OCI-LY7 (cell line): ENCODE results near the gene USP15. TPM values are rescaled to one million over a fixed set of nuclear protein-coding genes. Genes with fewer than 3 reads are reported as not detected.

Experiments used
- BruUV-seq: library from RNA; stranded (reverse); fragments of 400-500 nt; replicated peaks from 2 replicates; lab custom pipeline; 2021; lab: Mats Ljungman, UMichigan
- CTCF ChIA-PET: fragments of 300-600 bp; sonication (Branson Sonifier 250); formaldehyde crosslinking; loops from one replicate; lab custom pipeline; 2022; ENCODE audit warnings: antibody characterized with exemption; ENCODE audit not compliant: unreplicated experiment; lab: Charles Lee
- POLR2A ChIA-PET: fragments of 300-600 bp; sonication (Branson Sonifier 250); formaldehyde crosslinking; loops from one replicate; lab custom pipeline; 2022; ENCODE audit warnings: antibody characterized with exemption; lab: Charles Lee
- DNase-seq: peaks from one replicate; pipeline ENCODE4 v3.0.0-alpha.2; 2015; ENCODE audit warnings: low spot score
- H2AFZ ChIP-seq: fragments of 200-600 bp; sonication (generic), shearing (Covaris generic); 2 replicates; pipeline ENCODE4 v1.6.1; 2014; ENCODE audit warnings: mild to moderate bottlenecking, antibody characterized with exemption, low read length, moderate library complexity
- H3K27ac ChIP-seq: fragments of 200-600 bp; sonication (generic); 2 replicates; pipeline ENCODE4 v1.5.1; 2014; ENCODE audit warnings: mixed run types, low read depth, mild to moderate bottlenecking, moderate library complexity, low read length, inconsistent platforms; ENCODE audit not compliant: poor library complexity, severe bottlenecking
- H3K36me3 ChIP-seq: fragments of 200-600 bp; sonication (generic); 2 replicates; pipeline ENCODE4 v1.6.1; 2014; ENCODE audit warnings: mild to moderate bottlenecking, antibody characterized with exemption, low read length, moderate library complexity, mixed read lengths; ENCODE audit not compliant: insufficient read depth
- H3K4me1 ChIP-seq: fragments of 200-600 bp; sonication (generic); 2 replicates; pipeline ENCODE4 v1.5.1; 2014; ENCODE audit warnings: mild to moderate bottlenecking, low read length; ENCODE audit not compliant: insufficient read depth, poor library complexity, severe bottlenecking
- H3K4me2 ChIP-seq: fragments of 200-600 bp; sonication (generic); 2 replicates; pipeline ENCODE4 v1.6.1; 2014; ENCODE audit warnings: mild to moderate bottlenecking, low read length
- H3K4me3 ChIP-seq: fragments of 200-600 bp; sonication (generic); 2 replicates; pipeline ENCODE4 v1.5.1; 2014; ENCODE audit warnings: mild to moderate bottlenecking, low read depth, low read length; ENCODE audit not compliant: poor library complexity, severe bottlenecking
- H3K79me2 ChIP-seq: fragments of 200-600 bp; sonication (generic); 2 replicates; pipeline ENCODE4 v1.6.1; 2016; ENCODE audit warnings: low read depth, mild to moderate bottlenecking, low read length, moderate library complexity, mixed read lengths; ENCODE audit not compliant: insufficient read depth
- H3K9me2 ChIP-seq: fragments of 200-600 bp; sonication (generic); 2 replicates; pipeline ENCODE4 v1.6.1; 2016; ENCODE audit warnings: mild to moderate bottlenecking, low read length, mixed read lengths; ENCODE audit not compliant: insufficient read depth
- H3K9me3 ChIP-seq: fragments of 200-600 bp; sonication (generic); 2 replicates; pipeline ENCODE4 v1.6.1; 2014; ENCODE audit warnings: mild to moderate bottlenecking, mixed run types, low read length, mixed read lengths
- H4K20me1 ChIP-seq: fragments of 200-600 bp; sonication (generic); 2 replicates; pipeline ENCODE4 v1.6.1; 2014; ENCODE audit warnings: mild to moderate bottlenecking, antibody characterized with exemption, low read length, moderate library complexity, mixed read lengths; ENCODE audit not compliant: insufficient read depth
- EZH2phosphoT487 ChIP-seq: fragments of 200-600 bp; sonication (generic); IDR thresholded peaks from 2 replicates; pipeline ENCODE4 v1.6.1; 2018; ENCODE audit warnings: low read depth, borderline replicate concordance, mild to moderate bottlenecking, mixed run types, antibody characterized with exemption, low read length, moderate library complexity, mixed read lengths
- intact Hi-C: fragments of 100-400 bp; cut with micrococcal nuclease; formaldehyde crosslinking; loops from one replicate; pipeline ENCODE4 v1.10.0; 2022; ENCODE audit not compliant: unreplicated experiment
- total RNA-seq, 2 experiments: library from RNA; depleted of rRNA in 1 of 2; stranded (reverse); fragments of >200 nt in 1 of 2; shearing (Covaris generic) in 1 of 2; gene quantifications; 2 replicates each; pipeline ENCODE4 v1.2.3, GENCODE V29; 2014 to 2022
- TF ChIP-seq, protein P1 (sequence below): fragments of 200-600 bp; sonication (generic); conservative IDR thresholded peaks from 2 replicates; pipeline ENCODE4 v1.5.1; 2014; ENCODE audit warnings: mild to moderate bottlenecking, antibody characterized with exemption, low read length, moderate library complexity, mixed read lengths

Gene USP15
- total RNA-seq, 2 experiments from 2014 or later: 43.3 to 62.8 TPM

DNA sequence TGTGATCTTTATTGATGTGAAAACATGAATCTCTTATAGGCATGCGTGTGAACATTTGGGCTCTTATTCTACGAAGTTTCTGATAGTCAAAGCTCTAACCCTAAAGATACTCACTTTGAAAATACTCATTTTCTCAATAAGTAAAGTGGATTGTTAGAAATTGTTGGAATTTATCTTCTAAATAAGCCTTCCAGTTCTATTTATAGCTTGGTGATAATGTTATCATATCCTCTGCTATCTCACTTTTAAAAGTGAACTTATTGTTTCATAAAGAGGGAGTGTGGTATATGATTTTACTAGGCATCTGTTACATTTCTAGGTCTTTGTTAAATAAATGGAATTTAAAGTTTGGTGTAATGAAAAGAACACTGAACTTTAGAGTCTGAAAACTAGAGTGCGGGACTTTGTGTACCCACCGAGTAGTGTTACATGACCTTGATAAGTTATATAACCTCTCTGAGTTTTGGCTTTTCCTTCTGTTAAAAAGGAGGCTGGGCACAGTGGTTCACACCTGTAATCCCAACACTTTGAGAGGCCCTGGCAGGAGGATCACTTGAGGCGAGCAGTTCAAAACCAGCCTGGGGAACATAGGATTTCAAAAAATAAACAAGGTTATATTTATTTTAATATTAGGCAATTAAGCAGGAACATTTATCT, 13.6 kb downstream of the USP15 start:
- no TSS peak for BruUV-seq

DNA sequence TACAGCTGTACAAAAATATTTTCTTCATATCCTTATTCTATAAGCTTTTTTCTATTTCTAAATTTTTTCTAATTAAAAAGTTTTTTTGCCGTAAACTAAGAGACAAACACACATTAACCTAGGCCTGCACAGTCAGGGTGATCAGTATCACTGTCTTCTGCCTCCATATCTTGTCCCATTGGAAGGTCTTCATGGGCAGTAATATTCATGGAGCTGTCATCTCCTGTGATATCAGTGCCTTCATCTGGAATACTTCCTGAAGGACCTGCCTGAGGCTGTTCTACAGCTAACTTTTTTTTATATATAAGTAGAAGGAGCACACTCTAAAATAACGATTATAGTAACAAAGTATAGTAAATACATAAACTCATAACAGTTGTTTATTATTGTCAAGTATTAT, 17.8 kb downstream of the USP15 start:
- DNase-seq: no peak
- Histone ChIP-seq H3K79me2 (peaks cover 100% of the 10 kb centered on the region), H3K4me3 (no peak overlapping the region), H3K27ac (no peak overlapping the region), H3K9me3 (no peaks in the 10 kb centered on the region), H3K36me3 (no peaks in the 10 kb centered on the region; the same call in none of the 2 replicates), H2AFZ (no peak overlapping the region), H4K20me1 (peaks cover 34% of the 10 kb centered on the region), H3K4me2 (no peak overlapping the region), H3K4me1 (no peaks in the 10 kb centered on the region), H3K9me2 (no peaks in the 10 kb centered on the region)
- TF ChIP-seq, protein P1, sequence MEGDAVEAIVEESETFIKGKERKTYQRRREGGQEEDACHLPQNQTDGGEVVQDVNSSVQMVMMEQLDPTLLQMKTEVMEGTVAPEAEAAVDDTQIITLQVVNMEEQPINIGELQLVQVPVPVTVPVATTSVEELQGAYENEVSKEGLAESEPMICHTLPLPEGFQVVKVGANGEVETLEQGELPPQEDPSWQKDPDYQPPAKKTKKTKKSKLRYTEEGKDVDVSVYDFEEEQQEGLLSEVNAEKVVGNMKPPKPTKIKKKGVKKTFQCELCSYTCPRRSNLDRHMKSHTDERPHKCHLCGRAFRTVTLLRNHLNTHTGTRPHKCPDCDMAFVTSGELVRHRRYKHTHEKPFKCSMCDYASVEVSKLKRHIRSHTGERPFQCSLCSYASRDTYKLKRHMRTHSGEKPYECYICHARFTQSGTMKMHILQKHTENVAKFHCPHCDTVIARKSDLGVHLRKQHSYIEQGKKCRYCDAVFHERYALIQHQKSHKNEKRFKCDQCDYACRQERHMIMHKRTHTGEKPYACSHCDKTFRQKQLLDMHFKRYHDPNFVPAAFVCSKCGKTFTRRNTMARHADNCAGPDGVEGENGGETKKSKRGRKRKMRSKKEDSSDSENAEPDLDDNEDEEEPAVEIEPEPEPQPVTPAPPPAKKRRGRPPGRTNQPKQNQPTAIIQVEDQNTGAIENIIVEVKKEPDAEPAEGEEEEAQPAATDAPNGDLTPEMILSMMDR: no peak
- no peak for TF ChIP-seq EZH2phosphoT487
- CTCF ChIA-PET: no interaction called here
- POLR2A ChIA-PET: no interaction called here
- BruUV-seq: no TSS peak
- intact Hi-C loops: no loop called here

More for the DNA sequence above, 13.6 kb downstream of the USP15 start:
- H3K27ac ChIP-seq: no peak overlapping the region
- H3K4me3 ChIP-seq: no peak overlapping the region
- no peaks in the 10 kb centered on the region for H3K4me1 ChIP-seq
- TF ChIP-seq, protein P1: no peak
- no peak for TF ChIP-seq EZH2phosphoT487
- no peak overlapping the region for H3K4me2 ChIP-seq
- H4K20me1 ChIP-seq: peaks cover 53% of the 10 kb centered on the region
- no peaks in the 10 kb centered on the region for H3K9me3 ChIP-seq
- intact Hi-C loops: no loop called here
- H3K36me3 ChIP-seq: no peaks in the 10 kb centered on the region; the same call in none of the 2 replicates
- DNase-seq: no peak
- ChIA-PET CTCF (no interaction called here), POLR2A (interaction anchor here (2.3 kb wide), 1 partner anchor 11 kb away, joined by 8 read pairs; no protein-coding TSS in a partner anchor)
- H2AFZ ChIP-seq: no peak overlapping the region
- no peaks in the 10 kb centered on the region for H3K9me2 ChIP-seq
- peaks cover 100% of the 10 kb centered on the region for H3K79me2 ChIP-seq

DNA sequence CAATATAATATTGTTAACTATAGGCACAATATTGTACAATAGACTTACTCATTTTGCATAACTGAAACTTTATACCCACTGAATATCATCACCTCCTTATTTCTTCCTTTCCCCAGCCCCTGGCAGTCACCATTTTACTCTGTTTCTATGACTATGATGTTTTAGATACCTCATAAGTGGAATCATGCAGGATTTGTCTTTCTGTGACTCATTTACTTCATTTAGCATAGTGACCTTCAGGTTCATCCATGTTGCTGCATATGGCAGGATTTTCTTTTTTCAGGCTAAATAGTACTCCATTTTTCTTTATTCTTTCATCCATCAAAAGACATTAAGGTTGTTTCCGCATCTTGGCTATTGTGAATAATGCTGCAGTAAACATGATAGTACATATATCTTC, 18.9 kb downstream of the USP15 start:
- Histone ChIP-seq H3K79me2 (peaks cover 99% of the 10 kb centered on the region), H3K9me3 (no peaks in the 10 kb centered on the region), H4K20me1 (peaks cover 25% of the 10 kb centered on the region), H3K4me1 (no peaks in the 10 kb centered on the region), H2AFZ (no peak overlapping the region), H3K9me2 (no peaks in the 10 kb centered on the region), H3K4me2 (no peak overlapping the region), H3K4me3 (no peak overlapping the region), H3K36me3 (no peaks in the 10 kb centered on the region; the same call in none of the 2 replicates), H3K27ac (no peak overlapping the region)
- no TSS peak for BruUV-seq
- POLR2A ChIA-PET: no interaction called here
- intact Hi-C loops: no loop called here
- DNase-seq: no peak
- CTCF ChIA-PET: no interaction called here
- no peak for TF ChIP-seq EZH2phosphoT487
- TF ChIP-seq, protein P1: no peak
